Measurements from ENCODE around the gene SSH3. TPM values are rescaled to one million over a fixed set of nuclear protein-coding genes. Genes with fewer than 3 reads are reported as not detected.

The SSH3 gene
- total RNA-seq, 1 experiment from 2014 or later: 0.82 TPM

- H4K20me1 ChIP-seq (ENCODE audit: insufficient read depth, low read depth, low read length): no peaks in the 10 kb centered on the region
- H3K27ac ChIP-seq (ENCODE audit: low read length): no peak overlapping the region
- no peaks in the 10 kb centered on the region for H3K27me3 ChIP-seq (ENCODE audit: low read length)
- peaks cover 22% of the 10 kb centered on the region for H3K4me1 ChIP-seq (ENCODE audit: low read length)
- no peak overlapping the region for H3K9ac ChIP-seq (ENCODE audit: low read length)
- no peaks in the 10 kb centered on the region for H3K79me2 ChIP-seq (ENCODE audit: low read length)
- no peaks in the 10 kb centered on the region for H3K9me3 ChIP-seq (ENCODE audit: low read length)
- no peak overlapping the region for H3K4me2 ChIP-seq (ENCODE audit: low read depth, low read length, poor library complexity, severe bottlenecking)
- no peak overlapping the region for H2AFZ ChIP-seq (ENCODE audit: low read length)
- no peaks in the 10 kb centered on the region for H3K9me2 ChIP-seq (replicated peaks; ENCODE audit: insufficient read depth, low read length)
- DNase-seq: no peak
- H3K36me3 ChIP-seq (ENCODE audit: insufficient read depth, low read length): no peaks in the 10 kb centered on the region
- no peak overlapping the region for H3K4me3 ChIP-seq (ENCODE audit: low read length)
Measured at GRCh38 chr11:67321313-67321871, 18.1 kb downstream of the SSH3 start.

DNA sequence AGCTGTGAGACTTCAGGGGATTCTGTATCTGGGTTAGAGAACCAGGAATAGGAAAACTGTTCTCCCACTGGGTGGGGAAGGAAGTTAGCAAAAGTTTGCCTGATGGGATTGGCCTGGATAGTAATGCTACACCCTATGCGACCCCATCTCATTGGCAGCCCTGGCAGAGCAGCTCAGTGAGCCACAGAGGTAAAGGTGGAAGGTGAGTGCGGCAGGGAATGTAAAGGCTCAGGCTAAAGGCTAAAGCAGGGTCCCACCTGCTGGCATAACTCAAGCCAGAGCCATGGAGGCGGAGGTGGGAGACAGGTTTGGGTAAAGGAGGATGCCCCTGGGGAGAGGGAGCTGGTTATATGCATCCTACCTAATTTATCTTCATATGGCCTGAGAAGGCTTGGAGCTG, 18.7 kb downstream of the SSH3 start:
- Histone ChIP-seq H3K27ac (ENCODE audit: low read length) (no peak overlapping the region), H3K4me1 (ENCODE audit: low read length) (peaks cover 18% of the 10 kb centered on the region), H3K4me2 (ENCODE audit: low read depth, low read length, poor library complexity, severe bottlenecking) (no peak overlapping the region), H3K9me2 (replicated peaks; ENCODE audit: insufficient read depth, low read length) (no peaks in the 10 kb centered on the region), H3K79me2 (ENCODE audit: low read length) (no peaks in the 10 kb centered on the region), H3K4me3 (ENCODE audit: low read length) (no peak overlapping the region), H3K9me3 (ENCODE audit: low read length) (no peaks in the 10 kb centered on the region), H3K36me3 (ENCODE audit: insufficient read depth, low read length) (no peaks in the 10 kb centered on the region), H4K20me1 (ENCODE audit: insufficient read depth, low read depth, low read length) (no peaks in the 10 kb centered on the region), H3K27me3 (ENCODE audit: low read length) (no peaks in the 10 kb centered on the region), H3K9ac (ENCODE audit: low read length) (no peak overlapping the region), H2AFZ (ENCODE audit: low read length) (no peak overlapping the region)
- DNase-seq: no peak

- H3K9me2 ChIP-seq (replicated peaks; ENCODE audit: insufficient read depth, low read length): no peaks in the 10 kb centered on the region
- H3K36me3 ChIP-seq (ENCODE audit: insufficient read depth, low read length): no peaks in the 10 kb centered on the region
- DNase-seq: no peak
- no peak overlapping the region for H3K9ac ChIP-seq (ENCODE audit: low read length)
- H3K9me3 ChIP-seq (ENCODE audit: low read length): no peaks in the 10 kb centered on the region
- H2AFZ ChIP-seq (ENCODE audit: low read length): no peak overlapping the region
- H3K4me2 ChIP-seq (ENCODE audit: low read depth, low read length, poor library complexity, severe bottlenecking): no peak overlapping the region
- no peaks in the 10 kb centered on the region for H3K79me2 ChIP-seq (ENCODE audit: low read length)
- no peak overlapping the region for H3K27ac ChIP-seq (ENCODE audit: low read length)
- peaks cover 10% of the 10 kb centered on the region for H3K4me1 ChIP-seq (ENCODE audit: low read length)
- H3K4me3 ChIP-seq (ENCODE audit: low read length): no peak overlapping the region
- H4K20me1 ChIP-seq (ENCODE audit: insufficient read depth, low read depth, low read length): no peaks in the 10 kb centered on the region
- H3K27me3 ChIP-seq (ENCODE audit: low read length): no peaks in the 10 kb centered on the region
Measured at GRCh38 chr11:67323526-67323925, 20.2 kb downstream of the SSH3 start.

GRCh38 chr11:67332081-67332691, 28.9 kb downstream of the SSH3 start:
- H2AFZ ChIP-seq (ENCODE audit: low read length): no peak overlapping the region
- H4K20me1 ChIP-seq (ENCODE audit: insufficient read depth, low read depth, low read length): no peaks in the 10 kb centered on the region
- no peaks in the 10 kb centered on the region for H3K9me3 ChIP-seq (ENCODE audit: low read length)
- no peak overlapping the region for H3K4me2 ChIP-seq (ENCODE audit: low read depth, low read length, poor library complexity, severe bottlenecking)
- no peaks in the 10 kb centered on the region for H3K36me3 ChIP-seq (ENCODE audit: insufficient read depth, low read length)
- no peaks in the 10 kb centered on the region for H3K27me3 ChIP-seq (ENCODE audit: low read length)
- H3K27ac ChIP-seq (ENCODE audit: low read length): no peak overlapping the region
- H3K9ac ChIP-seq (ENCODE audit: low read length): no peak overlapping the region
- no peak overlapping the region for H3K4me3 ChIP-seq (ENCODE audit: low read length)
- no peaks in the 10 kb centered on the region for H3K79me2 ChIP-seq (ENCODE audit: low read length)
- no peak for DNase-seq
- H3K4me1 ChIP-seq (ENCODE audit: low read length): no peaks in the 10 kb centered on the region
- no peaks in the 10 kb centered on the region for H3K9me2 ChIP-seq (replicated peaks; ENCODE audit: insufficient read depth, low read length)

DNA sequence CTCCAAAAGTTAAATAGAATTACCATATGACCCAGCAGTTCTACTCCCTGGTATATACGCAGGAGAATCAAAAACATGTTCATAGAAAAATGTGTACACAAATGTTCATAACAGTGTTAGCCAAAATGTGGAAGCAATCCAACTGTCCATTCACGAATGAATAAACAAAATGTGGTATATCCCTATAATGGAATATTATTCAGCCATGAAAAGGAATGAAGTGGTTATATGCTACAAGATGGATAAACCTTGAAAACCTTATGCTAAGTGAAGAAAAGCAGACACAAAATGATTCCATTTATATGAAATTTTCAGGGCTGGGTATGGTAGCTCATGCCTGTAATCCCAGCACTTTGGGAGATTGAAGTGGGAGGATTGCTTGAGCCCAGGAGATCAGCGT, 33.9 kb downstream of the SSH3 start:
- no peaks in the 10 kb centered on the region for H3K36me3 ChIP-seq (ENCODE audit: insufficient read depth, low read length)
- no peaks in the 10 kb centered on the region for H4K20me1 ChIP-seq (ENCODE audit: insufficient read depth, low read depth, low read length)
- no peaks in the 10 kb centered on the region for H3K27me3 ChIP-seq (ENCODE audit: low read length)
- no peaks in the 10 kb centered on the region for H3K4me1 ChIP-seq (ENCODE audit: low read length)
- H3K27ac ChIP-seq (ENCODE audit: low read length): no peak overlapping the region
- no peak for DNase-seq
- H3K9me3 ChIP-seq (ENCODE audit: low read length): no peaks in the 10 kb centered on the region
- H3K4me3 ChIP-seq (ENCODE audit: low read length): no peak overlapping the region
- H3K4me2 ChIP-seq (ENCODE audit: low read depth, low read length, poor library complexity, severe bottlenecking): no peak overlapping the region
- no peak overlapping the region for H3K9ac ChIP-seq (ENCODE audit: low read length)
- no peaks in the 10 kb centered on the region for H3K9me2 ChIP-seq (replicated peaks; ENCODE audit: insufficient read depth, low read length)
- H2AFZ ChIP-seq (ENCODE audit: low read length): no peak overlapping the region
- no peaks in the 10 kb centered on the region for H3K79me2 ChIP-seq (ENCODE audit: low read length)

- Histone ChIP-seq H4K20me1 (ENCODE audit: insufficient read depth, low read depth, low read length) (peaks cover under 1% of the 10 kb centered on the region; the same call in 1 of the 2 replicates), H3K4me2 (ENCODE audit: low read depth, low read length, poor library complexity, severe bottlenecking) (no peak overlapping the region), H3K9me3 (ENCODE audit: low read length) (no peaks in the 10 kb centered on the region), H3K4me3 (ENCODE audit: low read length) (no peak overlapping the region), H3K27ac (ENCODE audit: low read length) (no peak overlapping the region), H3K79me2 (ENCODE audit: low read length) (no peaks in the 10 kb centered on the region), H3K27me3 (ENCODE audit: low read length) (no peaks in the 10 kb centered on the region), H3K36me3 (ENCODE audit: insufficient read depth, low read length) (no peaks in the 10 kb centered on the region), H3K9me2 (replicated peaks; ENCODE audit: insufficient read depth, low read length) (no peaks in the 10 kb centered on the region), H3K9ac (ENCODE audit: low read length) (no peak overlapping the region), H3K4me1 (ENCODE audit: low read length) (peaks cover 10% of the 10 kb centered on the region), H2AFZ (ENCODE audit: low read length) (no peak overlapping the region)
- DNase-seq: no peak
Measured at GRCh38 chr11:67344264-67344663, 40.9 kb downstream of the SSH3 start.

DNA sequence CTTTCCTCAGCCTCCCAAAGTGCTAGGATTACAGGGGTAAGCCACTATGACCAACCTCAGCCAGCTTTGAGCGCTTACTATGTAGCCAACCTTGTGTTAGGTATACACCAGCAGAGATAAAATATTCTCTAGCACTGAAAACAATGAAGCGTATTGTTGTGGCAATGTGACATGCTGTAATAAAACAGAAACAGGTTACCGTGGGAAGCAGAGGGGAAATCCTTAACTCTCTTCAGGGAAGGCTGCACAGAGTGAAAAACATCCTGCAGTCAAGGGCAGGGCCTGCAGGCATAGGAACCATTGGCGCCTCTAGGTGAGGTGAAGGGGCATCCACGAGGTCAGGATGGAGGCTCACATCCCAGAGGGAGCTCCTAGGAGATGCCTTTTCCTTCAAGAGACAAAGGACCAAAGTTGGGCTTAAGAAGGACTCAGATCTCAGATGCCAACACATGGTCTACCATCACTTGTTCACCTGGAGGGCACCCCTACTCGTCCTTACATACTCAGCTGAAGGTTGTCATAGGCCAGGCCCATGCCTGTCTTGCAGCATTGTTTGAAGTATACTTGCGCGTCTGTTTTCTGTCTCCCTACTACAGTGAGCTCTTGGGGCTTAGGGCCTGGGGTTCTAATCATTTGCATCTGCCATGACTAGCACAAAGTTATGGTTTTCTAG, 42.1 kb downstream of the SSH3 start:
- no peak overlapping the region for H2AFZ ChIP-seq (ENCODE audit: low read length)
- H4K20me1 ChIP-seq (ENCODE audit: insufficient read depth, low read depth, low read length): peaks cover 6% of the 10 kb centered on the region; the same call in 1 of the 2 replicates
- H3K79me2 ChIP-seq (ENCODE audit: low read length): no peaks in the 10 kb centered on the region

GRCh38 chr11:67345920-67346819, 42.8 kb downstream of the SSH3 start:
- peaks cover 27% of the 10 kb centered on the region for H3K4me1 ChIP-seq (ENCODE audit: low read length)
- H3K79me2 ChIP-seq (ENCODE audit: low read length): no peaks in the 10 kb centered on the region
- no peak overlapping the region for H3K4me2 ChIP-seq (ENCODE audit: low read depth, low read length, poor library complexity, severe bottlenecking)
- no peak overlapping the region for H3K9ac ChIP-seq (ENCODE audit: low read length)
- H4K20me1 ChIP-seq (ENCODE audit: insufficient read depth, low read depth, low read length): peaks cover 6% of the 10 kb centered on the region; the same call in 1 of the 2 replicates
- DNase-seq: peak; percentile 83
- H3K4me3 ChIP-seq (ENCODE audit: low read length): no peak overlapping the region
- H3K9me3 ChIP-seq (ENCODE audit: low read length): no peaks in the 10 kb centered on the region
- no peaks in the 10 kb centered on the region for H3K27me3 ChIP-seq (ENCODE audit: low read length)
- H2AFZ ChIP-seq (ENCODE audit: low read length): no peak overlapping the region
- no peaks in the 10 kb centered on the region for H3K36me3 ChIP-seq (ENCODE audit: insufficient read depth, low read length)
- no peaks in the 10 kb centered on the region for H3K9me2 ChIP-seq (replicated peaks; ENCODE audit: insufficient read depth, low read length)
- no peak overlapping the region for H3K27ac ChIP-seq (ENCODE audit: low read length)

More for the DNA sequence above, 42.1 kb downstream of the SSH3 start:
- DNase-seq: no peak
- Histone ChIP-seq H3K4me3 (ENCODE audit: low read length) (no peak overlapping the region), H3K36me3 (ENCODE audit: insufficient read depth, low read length) (no peaks in the 10 kb centered on the region), H3K9me3 (ENCODE audit: low read length) (no peaks in the 10 kb centered on the region), H3K27ac (ENCODE audit: low read length) (no peak overlapping the region), H3K27me3 (ENCODE audit: low read length) (no peaks in the 10 kb centered on the region), H3K4me2 (ENCODE audit: low read depth, low read length, poor library complexity, severe bottlenecking) (no peak overlapping the region), H3K9ac (ENCODE audit: low read length) (no peak overlapping the region), H3K9me2 (replicated peaks; ENCODE audit: insufficient read depth, low read length) (no peaks in the 10 kb centered on the region), H3K4me1 (ENCODE audit: low read length) (peaks cover 21% of the 10 kb centered on the region)
